HG02571 (cell line): ENCODE measurements around the gene ACAN.

Experiments used
- ATAC-seq: cut with Tn5 transposase; IDR thresholded peaks from one replicate; pipeline ENCODE4 v1.9.1; 2021; ENCODE audit warnings: mild to moderate bottlenecking, moderate library complexity; ENCODE audit not compliant: unreplicated experiment

ACAN gene

DNA sequence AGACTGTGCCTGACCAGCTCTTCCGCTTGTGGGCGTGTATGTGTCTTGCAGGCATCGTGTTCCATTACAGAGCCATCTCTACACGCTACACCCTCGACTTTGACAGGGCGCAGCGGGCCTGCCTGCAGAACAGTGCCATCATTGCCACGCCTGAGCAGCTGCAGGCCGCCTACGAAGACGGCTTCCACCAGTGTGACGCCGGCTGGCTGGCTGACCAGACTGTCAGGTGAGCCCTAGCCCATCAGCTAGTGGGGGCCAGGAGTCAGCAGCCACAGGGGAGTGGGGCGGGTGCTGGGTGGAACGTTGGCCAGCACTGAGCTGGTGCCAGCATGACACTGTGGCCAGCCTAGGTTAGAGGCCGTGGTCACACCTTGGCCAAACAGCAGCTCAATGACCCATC is 36.7 kb downstream of the ACAN start:
- ATAC-seq, result no peak

DNA sequence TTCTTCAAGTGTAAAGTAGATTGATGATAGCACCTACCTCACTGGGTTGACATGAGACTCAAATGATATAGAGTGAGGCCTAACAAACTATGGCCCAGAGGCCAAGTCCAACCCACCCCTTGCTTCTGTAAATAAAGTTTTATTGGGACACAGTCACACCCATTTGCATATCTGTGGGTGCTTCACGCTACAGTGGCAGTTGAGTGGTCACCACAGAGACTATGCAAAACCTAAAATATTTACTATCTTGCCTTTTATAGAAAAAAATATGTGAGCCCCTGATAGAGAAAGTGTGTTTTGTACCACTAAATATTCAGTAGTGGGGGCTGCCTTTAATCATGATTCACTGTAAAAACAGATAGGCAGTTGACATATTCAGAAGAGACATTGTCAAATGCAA is 38.0 kb downstream of the ACAN start:
- ATAC-seq, result no peak

DNA sequence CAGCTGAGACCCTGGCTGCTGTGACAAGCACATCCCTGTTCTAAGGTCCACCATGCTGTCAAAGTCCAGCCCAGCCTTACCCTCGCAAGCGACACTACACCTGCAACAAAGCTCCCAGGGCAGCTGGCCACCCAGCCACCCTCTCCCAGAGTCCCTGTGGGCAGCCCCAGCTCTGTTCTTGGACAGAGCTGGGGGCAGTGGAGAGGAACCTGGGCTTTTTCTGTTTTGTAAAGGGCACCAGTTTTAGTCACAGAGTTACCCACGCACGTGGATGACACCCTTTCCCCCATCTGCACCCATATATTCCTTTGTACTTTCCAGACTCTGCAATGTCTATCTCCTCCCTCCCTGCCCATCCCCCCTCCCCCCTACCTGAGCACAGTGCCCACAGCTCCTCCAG is 38.9 kb downstream of the ACAN start:
- ATAC-seq, result no peak

GRCh38 chr15:88843334-88843733 is 40.1 kb downstream of the ACAN start:
- no peak for ATAC-seq

DNA sequence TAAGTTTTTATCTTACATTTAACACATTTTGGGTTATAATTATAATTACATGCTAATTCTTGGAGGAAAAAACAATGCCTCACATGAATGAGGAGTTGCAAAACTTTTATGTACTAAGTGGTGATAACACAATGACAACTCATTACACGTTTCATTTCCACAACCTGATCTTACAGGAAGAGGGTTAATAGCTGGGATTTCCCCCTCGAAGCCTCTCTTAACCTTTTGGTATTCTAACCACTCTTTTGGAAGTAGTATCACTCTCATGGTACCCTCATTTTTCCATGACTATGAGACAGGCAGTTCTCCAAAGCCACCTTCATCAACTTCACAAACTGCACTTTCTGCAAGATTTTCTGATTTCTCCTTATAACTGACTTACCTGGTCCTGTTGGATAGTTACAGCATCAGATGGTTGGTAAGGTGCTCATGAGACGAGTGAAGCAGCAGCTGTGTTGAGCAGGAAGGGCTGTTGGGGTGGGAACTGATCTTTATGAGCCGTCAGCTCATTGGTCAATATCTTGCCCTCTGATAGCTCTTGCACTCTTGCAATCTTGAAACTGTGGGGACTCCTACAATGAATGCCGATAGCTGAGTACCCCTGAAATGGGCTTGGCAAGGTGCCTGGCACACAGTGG is 41.6 kb downstream of the ACAN start:
- ATAC-seq, result no peak

GRCh38 chr15:88845616-88846015 is 42.4 kb downstream of the ACAN start:
- no peak for ATAC-seq

DNA sequence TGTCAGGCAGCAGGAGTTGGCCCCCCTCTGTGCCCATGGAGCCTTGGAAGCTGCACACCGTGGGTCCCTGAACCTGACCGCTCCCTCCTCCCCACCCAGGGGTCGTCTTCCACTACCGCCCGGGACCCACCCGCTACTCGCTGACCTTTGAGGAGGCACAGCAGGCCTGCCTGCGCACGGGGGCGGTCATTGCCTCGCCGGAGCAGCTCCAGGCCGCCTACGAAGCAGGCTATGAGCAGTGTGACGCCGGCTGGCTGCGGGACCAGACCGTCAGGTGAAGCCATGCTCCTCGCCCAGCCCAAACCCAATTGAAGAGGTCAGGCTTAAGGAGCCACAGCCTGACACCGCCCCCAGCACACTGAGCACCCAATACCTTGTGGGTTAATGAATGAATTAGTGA is 43.9 kb downstream of the ACAN start:
- ATAC-seq, result no peak

DNA sequence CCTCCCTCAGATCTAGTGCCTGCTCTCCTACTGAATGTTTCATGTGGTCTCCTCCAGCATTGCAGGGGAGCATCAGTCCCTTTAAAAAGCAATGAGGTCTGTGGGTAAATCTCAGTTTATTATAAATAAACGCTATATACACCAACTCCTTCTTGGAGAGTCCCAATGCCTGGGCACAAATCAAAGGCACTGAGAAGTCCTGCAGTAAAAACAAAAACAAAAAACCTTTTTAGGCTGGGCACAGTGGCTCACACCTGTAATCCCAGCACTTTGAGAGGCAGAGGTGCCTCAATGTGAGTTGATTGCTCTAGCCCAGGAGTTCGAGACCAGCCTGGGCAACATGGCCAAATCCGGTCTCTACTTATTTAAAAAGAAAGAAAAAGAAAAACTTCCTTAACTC is 45.0 kb downstream of the ACAN start:
- ATAC-seq, result no peak

DNA sequence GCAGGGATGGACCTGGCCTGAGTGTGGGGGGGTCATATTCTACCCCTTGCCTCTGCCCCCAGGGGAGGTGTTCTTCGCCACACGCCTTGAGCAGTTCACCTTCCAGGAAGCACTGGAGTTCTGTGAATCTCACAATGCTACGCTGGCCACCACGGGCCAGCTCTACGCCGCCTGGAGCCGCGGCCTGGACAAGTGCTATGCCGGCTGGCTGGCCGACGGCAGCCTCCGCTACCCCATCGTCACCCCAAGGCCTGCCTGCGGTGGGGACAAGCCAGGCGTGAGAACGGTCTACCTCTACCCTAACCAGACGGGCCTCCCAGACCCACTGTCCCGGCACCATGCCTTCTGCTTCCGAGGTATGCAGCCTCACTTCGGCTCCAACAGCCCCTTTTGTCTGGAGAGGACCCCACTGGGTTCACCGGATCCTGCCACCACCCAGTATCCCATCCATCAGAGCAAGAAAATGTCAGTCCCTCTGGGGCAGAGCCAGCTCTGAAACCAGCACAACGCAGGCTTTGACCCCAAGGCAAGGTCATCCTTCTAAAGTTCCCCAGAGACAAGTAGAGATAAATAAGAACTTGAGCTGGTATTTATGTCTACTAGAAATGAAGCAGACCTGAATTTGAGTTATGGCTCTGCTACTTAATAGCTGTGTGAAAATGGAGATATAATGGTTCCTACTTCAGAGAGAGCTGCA is 46.3 kb downstream of the ACAN start:
- no peak for ATAC-seq

- no peak for ATAC-seq
These were observed 49.2 kb downstream of the ACAN start for GRCh38 chr15:88852476-88852875.

- no peak for ATAC-seq
These were observed 55.7 kb downstream of the ACAN start for GRCh38 chr15:88858934-88859333.

DNA sequence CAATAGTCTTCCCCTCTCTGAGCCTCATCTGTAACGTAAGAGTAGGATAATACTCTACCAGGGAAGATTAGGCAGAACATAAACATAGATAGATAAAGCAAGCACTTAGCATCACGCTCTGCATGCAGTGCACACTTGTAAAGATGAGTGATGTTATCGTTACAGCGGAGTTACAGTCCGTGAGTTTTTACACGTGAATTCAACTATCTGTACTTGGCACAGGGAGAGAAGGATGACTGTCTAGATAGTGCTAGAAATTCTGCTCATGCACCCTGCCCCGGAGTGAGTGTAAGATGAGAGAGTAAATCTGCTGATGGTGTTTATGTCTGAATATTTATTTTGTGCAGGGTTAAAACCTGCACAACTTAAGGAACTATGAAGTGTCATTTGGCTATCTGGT is 56.3 kb downstream of the ACAN start:
- no peak for ATAC-seq

DNA sequence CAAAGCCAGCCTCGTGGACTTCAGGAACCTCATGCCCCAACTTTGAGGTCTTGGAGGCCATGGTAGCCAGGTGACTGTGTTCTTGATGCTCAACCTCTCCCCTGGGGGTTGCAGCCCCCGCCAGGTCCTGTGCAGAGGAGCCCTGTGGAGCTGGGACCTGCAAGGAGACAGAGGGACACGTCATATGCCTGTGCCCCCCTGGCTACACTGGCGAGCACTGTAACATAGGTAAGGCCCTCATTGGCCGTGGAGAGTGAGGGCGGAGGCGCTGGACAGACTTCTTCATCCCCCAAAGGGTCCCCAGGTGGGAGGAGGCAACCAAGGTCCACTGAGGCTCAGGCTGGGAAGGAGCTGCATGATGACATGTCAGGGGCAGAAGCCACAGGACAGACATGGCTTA is 57.0 kb downstream of the ACAN start:
- no peak for ATAC-seq

- no peak for ATAC-seq
These were observed 60.2 kb downstream of the ACAN start for GRCh38 chr15:88863412-88863811.

DNA sequence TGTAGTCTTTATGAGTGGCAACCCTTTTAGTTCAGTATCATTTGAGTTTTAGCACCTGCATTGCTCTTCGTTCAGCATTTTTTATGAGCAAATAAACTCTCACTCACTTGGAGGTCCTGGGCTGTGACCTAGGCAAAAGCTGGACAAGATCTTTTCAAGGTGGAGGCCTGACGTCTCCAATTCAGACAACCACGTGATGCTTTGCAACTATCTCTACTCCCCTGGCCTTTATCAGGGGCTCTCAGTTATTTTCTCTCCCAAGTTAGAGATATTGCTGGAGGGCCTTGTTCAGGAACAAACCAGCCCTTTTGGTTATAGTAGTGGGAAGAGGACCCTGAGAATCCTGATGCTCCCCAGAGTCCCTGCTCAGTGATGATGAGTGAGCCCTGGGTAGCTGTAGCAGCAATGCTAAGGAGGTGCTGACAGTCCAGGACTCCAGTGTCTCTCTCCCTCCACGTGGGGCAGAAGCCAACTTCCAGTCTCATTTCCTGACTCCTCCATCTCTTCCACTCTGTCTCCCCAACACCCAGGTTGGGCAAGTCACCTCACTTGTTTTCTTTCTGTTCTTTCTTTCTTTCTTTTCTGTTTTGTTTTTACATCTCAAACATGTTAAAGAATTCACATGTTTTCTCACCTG is 61.7 kb downstream of the ACAN start:
- no peak for ATAC-seq

- ATAC-seq, result no peak
These were observed 62.4 kb downstream of the ACAN start for GRCh38 chr15:88865498-88866099.

DNA sequence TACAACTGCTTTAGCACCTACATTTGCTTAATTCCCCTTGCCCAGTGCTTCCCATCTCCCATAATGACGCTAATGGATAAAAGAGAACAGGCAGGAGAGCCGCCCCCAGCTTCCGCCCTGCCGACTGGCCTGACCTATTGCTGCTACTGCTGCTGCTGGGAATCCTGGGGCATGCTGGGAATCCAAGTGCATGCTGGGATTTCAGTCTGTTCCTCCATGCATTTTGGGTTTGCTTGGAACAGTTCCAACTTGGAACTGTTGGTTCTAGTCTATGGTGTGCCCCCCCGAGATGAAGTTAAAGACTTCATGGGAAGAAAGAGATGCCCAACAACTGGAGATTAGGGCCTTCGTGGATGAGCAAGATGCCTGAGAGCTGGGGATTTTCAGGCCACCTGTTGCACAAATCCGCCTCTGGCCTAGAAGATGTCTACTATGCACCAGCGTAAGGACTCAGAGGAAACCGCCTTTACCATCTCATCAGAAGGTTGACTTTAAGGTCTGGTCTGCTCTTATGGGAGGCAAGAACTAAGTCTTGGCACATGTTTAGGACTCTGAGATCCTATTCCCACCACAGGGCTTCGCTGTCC is 63.2 kb downstream of the ACAN start:
- no peak for ATAC-seq

DNA sequence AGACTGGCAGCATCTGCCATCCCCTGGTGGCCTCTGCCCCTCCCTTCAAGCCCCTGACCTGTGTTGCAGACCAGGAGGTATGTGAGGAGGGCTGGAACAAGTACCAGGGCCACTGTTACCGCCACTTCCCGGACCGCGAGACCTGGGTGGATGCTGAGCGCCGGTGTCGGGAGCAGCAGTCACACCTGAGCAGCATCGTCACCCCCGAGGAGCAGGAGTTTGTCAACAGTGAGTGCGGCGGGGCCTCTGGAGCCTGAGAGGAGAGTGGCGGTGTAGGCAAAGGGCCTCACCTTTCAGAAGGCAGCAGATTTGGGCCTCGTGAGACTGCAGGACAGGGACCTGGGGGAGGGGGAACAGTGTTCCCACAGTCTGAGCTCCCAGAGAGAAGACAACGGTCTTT is 68.1 kb downstream of the ACAN start:
- no peak for ATAC-seq

DNA sequence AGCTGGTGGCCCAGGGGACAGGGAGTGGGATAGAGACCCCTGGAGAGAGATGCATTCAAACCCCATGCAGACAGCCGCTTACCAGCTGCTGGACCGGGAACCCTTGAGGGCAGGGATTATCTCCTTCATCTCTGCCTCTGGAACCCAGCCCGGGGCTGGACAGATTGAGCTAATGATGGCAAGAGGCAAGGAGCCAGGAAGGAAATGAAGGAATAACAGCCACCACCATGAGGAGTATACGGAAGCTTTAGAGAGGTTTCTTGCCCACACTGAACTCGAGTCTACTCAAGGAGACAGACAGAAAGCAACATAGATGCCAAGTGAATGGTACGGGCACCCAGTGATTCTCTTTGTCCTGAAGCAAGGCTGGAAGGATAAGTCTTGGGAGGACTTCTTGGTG is 68.9 kb downstream of the ACAN start:
- ATAC-seq, result no peak

DNA sequence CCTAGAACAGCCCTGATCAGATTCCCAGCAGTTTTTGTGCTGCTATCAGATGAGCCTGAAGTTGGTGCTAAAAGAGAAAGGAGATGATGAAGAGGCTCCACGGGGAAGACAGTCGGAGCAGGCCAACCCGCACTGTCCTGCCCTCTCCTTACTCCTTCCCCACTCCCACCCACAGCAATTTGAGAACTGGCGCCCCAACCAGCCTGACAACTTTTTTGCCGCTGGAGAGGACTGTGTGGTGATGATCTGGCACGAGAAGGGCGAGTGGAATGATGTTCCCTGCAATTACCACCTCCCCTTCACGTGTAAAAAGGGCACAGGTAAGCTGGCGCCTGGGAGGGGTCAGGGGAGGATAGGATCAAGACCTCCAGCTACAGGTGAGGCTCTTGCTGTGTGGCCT is 69.5 kb downstream of the ACAN start:
- ATAC-seq, result no peak

DNA sequence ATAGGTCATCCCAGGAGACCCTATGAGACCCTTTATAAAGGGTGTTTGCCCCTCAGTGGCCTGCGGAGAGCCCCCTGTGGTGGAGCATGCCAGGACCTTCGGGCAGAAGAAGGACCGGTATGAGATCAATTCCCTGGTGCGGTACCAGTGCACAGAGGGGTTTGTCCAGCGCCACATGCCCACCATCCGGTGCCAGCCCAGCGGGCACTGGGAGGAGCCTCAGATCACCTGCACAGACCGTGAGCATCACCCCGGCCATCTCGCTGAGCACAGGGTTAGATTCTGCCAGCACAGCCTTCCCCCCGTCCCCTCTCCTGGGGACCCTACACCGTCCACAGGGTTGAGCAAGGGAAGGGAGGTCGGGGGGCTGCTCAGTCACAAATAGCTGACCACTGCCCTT is 70.5 kb downstream of the ACAN start:
- no peak for ATAC-seq

DNA sequence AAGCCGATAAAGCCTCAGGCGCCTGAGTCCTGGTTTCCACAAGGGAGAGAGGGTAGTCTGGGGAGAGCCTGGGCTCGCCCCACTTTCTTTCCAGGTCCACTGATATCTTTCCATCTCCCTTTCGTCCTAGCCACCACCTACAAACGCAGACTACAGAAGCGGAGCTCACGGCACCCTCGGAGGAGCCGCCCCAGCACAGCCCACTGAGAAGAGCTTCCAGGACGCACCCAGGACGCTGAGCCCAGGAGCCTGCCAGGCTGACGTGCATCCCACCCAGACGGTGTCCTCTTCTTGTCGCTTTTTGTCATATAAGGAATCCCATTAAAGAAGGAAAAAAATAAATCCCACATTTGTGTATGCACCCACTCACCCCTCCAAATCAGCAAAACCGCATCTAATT is 71.0 kb downstream of the ACAN start:
- no peak for ATAC-seq
